HAP-1 (cell line): ENCODE results near the gene INSYN2A.
A peak's percentile ranks its signal among the peaks of the same experiment; 100 is the strongest.

ENCODE experiments used
- DNase-seq, 2 experiments: peaks; one replicate each; pipeline ENCODE4 v3.0.0-alpha.2; 2016 to 2020; ENCODE audit warnings: low spot score in 2 of 2
- H3K27me3 ChIP-seq: fragments of 250-450 bp; sonication (Bioruptor Pico); 2 replicates; pipeline ENCODE4 v1.5.1; 2020; ENCODE audit warnings: low read depth, mild to moderate bottlenecking, moderate library complexity
- H3K36me3 ChIP-seq: fragments of 250-450 bp; sonication (Bioruptor Pico); replicated peaks from 2 replicates; pipeline ENCODE4 v1.5.1; 2020; ENCODE audit warnings: mild to moderate bottlenecking
- H3K4me1 ChIP-seq: fragments of 250-450 bp; sonication (Bioruptor Pico); 2 replicates; pipeline ENCODE4 v1.5.1; 2020; ENCODE audit warnings: mild to moderate bottlenecking
- H3K4me3 ChIP-seq: fragments of 250-450 bp; sonication (Bioruptor Pico); 2 replicates; pipeline ENCODE4 v1.5.1; 2020; ENCODE audit warnings: mild to moderate bottlenecking, moderate library complexity
- H3K9me3 ChIP-seq: fragments of 250-450 bp; sonication (Bioruptor Pico); 2 replicates; pipeline ENCODE4 v1.5.1; 2020; ENCODE audit warnings: mild to moderate bottlenecking, moderate library complexity
- in situ Hi-C: fragments of 300-500 bp; cut with MboI; formaldehyde crosslinking; loops from 3 replicates; pipeline ENCODE4 v1.14.3; 2020; ENCODE audit warnings: low sequenced_read_pairs, inconsistent platforms, mixed read lengths

INSYN2A gene

GRCh38 chr10:127154831-127155620 lies 41.4 kb downstream of the INSYN2A start:
- in situ Hi-C loops, result no loop called here
- no peak overlapping the region for H3K4me3 ChIP-seq
- H3K36me3 ChIP-seq, result no peaks in the 10 kb centered on the region; the same call in 1 of the 2 replicates
- H3K9me3 ChIP-seq, result no peaks in the 10 kb centered on the region
- no peaks in the 10 kb centered on the region for H3K27me3 ChIP-seq
- peaks cover 8% of the 10 kb centered on the region for H3K4me1 ChIP-seq
- DNase-seq, result no peak

- in situ Hi-C loops, result no loop called here
- no peaks in the 10 kb centered on the region for H3K27me3 ChIP-seq
- no peaks in the 10 kb centered on the region; the same call in 1 of the 2 replicates for H3K36me3 ChIP-seq
- no peak for DNase-seq
- H3K9me3 ChIP-seq, result no peaks in the 10 kb centered on the region
- peaks cover 11% of the 10 kb centered on the region for H3K4me1 ChIP-seq
- no peak overlapping the region for H3K4me3 ChIP-seq
These were observed 43.2 kb downstream of the INSYN2A start for GRCh38 chr10:127153181-127153580.

GRCh38 chr10:127151981-127152699 lies 44.3 kb downstream of the INSYN2A start:
- H3K36me3 ChIP-seq, result no peaks in the 10 kb centered on the region
- no peaks in the 10 kb centered on the region for H3K27me3 ChIP-seq
- no peaks in the 10 kb centered on the region for H3K9me3 ChIP-seq
- H3K4me3 ChIP-seq, result no peak overlapping the region
- DNase-seq, result no peak
- peaks cover 7% of the 10 kb centered on the region for H3K4me1 ChIP-seq
- in situ Hi-C loops, result no loop called here

- Histone ChIP-seq H3K4me3 (no peak overlapping the region), H3K27me3 (no peaks in the 10 kb centered on the region), H3K9me3 (no peaks in the 10 kb centered on the region), H3K4me1 (peaks cover 6% of the 10 kb centered on the region; the same call in 1 of the 2 replicates), H3K36me3 (no peaks in the 10 kb centered on the region)
- DNase-seq, result no peak
- in situ Hi-C loops, result no loop called here
These were observed 44.9 kb downstream of the INSYN2A start for GRCh38 chr10:127151541-127151940.

- no peak for DNase-seq
- H3K36me3 ChIP-seq, result no peaks in the 10 kb centered on the region
These were observed 46.3 kb downstream of the INSYN2A start for GRCh38 chr10:127150136-127150535.

GRCh38 chr10:127149501-127150081 lies 46.8 kb downstream of the INSYN2A start:
- Histone ChIP-seq H3K36me3 (no peaks in the 10 kb centered on the region), H3K9me3 (no peaks in the 10 kb centered on the region), H3K4me1 (peaks cover 6% of the 10 kb centered on the region; the same call in 1 of the 2 replicates), H3K27me3 (no peaks in the 10 kb centered on the region), H3K4me3 (no peak overlapping the region)
- in situ Hi-C loops, result no loop called here
- no peak for DNase-seq

More at GRCh38 chr10:127150136-127150535, 46.3 kb downstream of the INSYN2A start:
- Histone ChIP-seq H3K4me3 (no peak overlapping the region), H3K27me3 (no peaks in the 10 kb centered on the region), H3K9me3 (no peaks in the 10 kb centered on the region), H3K4me1 (peaks cover 6% of the 10 kb centered on the region; the same call in 1 of the 2 replicates)
- in situ Hi-C loops, result no loop called here

- H3K9me3 ChIP-seq, result no peaks in the 10 kb centered on the region
- no peak for DNase-seq
- no peaks in the 10 kb centered on the region for H3K27me3 ChIP-seq
- H3K4me3 ChIP-seq, result no peak overlapping the region
- H3K4me1 ChIP-seq, result peaks cover 6% of the 10 kb centered on the region; the same call in 1 of the 2 replicates
- H3K36me3 ChIP-seq, result no peaks in the 10 kb centered on the region
- in situ Hi-C loops, result no loop called here
These were observed 47.5 kb downstream of the INSYN2A start for GRCh38 chr10:127148933-127149220.

GRCh38 chr10:127148066-127148932 lies 48.1 kb downstream of the INSYN2A start:
- H3K4me3 ChIP-seq, result no peak overlapping the region
- DNase-seq, result peak; percentile 41 to 55
- in situ Hi-C loops, result no loop called here

GRCh38 chr10:127146661-127147060 lies 49.7 kb downstream of the INSYN2A start:
- DNase-seq, result peak; percentile 11 to 19
- Histone ChIP-seq H3K9me3 (no peaks in the 10 kb centered on the region), H3K36me3 (no peaks in the 10 kb centered on the region), H3K4me1 (peaks cover 6% of the 10 kb centered on the region; the same call in 1 of the 2 replicates), H3K27me3 (no peaks in the 10 kb centered on the region), H3K4me3 (no peak overlapping the region)
- in situ Hi-C loops, result no loop called here

More at GRCh38 chr10:127148066-127148932, 48.1 kb downstream of the INSYN2A start:
- Histone ChIP-seq H3K4me1 (peaks cover 6% of the 10 kb centered on the region; the same call in 1 of the 2 replicates), H3K36me3 (no peaks in the 10 kb centered on the region), H3K27me3 (no peaks in the 10 kb centered on the region), H3K9me3 (no peaks in the 10 kb centered on the region)
